Activated naive CD8-positive, alpha-beta T cell treated with anti-CD3 and anti-CD28 coated beads, Interleukin-2, amount 50 U/mL, for 24 hours (primary cell): ENCODE data around the gene TBCE.
"Not testable (repeated sequence)": the region's sequence is repeated elsewhere in the genome, so short reads cannot be mapped to it uniquely, and the experiment has no call there.

Experiments
- ATAC-seq: fragments of 150-1000 bp; cut with Tn5 transposase; one replicate; pipeline ENCODE4 v1.10.0; 2021
- DNase-seq: peaks from one replicate; pipeline ENCODE4 v3.0.0; 2021
- H3K27ac Mint-ChIP-seq: one replicate; pipeline ENCODE4 v1.8.0; 2021; ENCODE audit warnings: mild to moderate bottlenecking, mixed read lengths
- H3K27me3 Mint-ChIP-seq: one replicate; pipeline ENCODE4 v1.8.0; 2021; ENCODE audit warnings: mixed read lengths
- H3K36me3 Mint-ChIP-seq: one replicate; pipeline ENCODE4 v1.8.0; 2021; ENCODE audit warnings: low read depth, mixed read lengths
- H3K4me1 Mint-ChIP-seq: one replicate; pipeline ENCODE4 v1.8.0; 2021; ENCODE audit warnings: mixed read lengths
- H3K4me3 Mint-ChIP-seq: one replicate; pipeline ENCODE4 v1.8.0; 2021; ENCODE audit warnings: mild to moderate bottlenecking, moderate library complexity, mixed read lengths
- H3K9me3 Mint-ChIP-seq: one replicate; pipeline ENCODE4 v1.8.0; 2021; ENCODE audit warnings: mixed read lengths

The TBCE gene

DNA sequence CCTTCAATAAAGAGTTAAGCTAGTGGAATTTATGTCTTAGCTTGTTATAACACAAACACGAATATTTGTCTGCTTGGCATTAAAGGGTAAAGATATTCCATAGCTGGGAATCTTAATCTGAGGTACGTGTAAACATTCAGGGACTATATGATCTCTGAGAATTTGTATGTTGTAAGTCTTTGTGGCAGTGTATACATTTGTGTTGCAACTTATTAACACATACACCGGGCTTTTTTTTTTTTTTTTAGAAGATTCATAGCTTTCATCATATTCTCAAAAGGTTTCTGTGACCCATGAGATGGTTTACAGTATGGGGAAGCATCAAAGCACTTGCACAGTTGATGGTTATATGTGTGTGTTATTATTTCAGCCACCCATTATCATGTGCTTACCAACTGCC lies 35.8 kb upstream of the TBCE start:
- Mint-ChIP-seq H3K4me3 (no peak overlapping the region), H3K27ac (no peak overlapping the region), H3K36me3 (peaks cover 17% of the 10 kb centered on the region), H3K9me3 (no peaks in the 10 kb centered on the region), H3K27me3 (no peaks in the 10 kb centered on the region), H3K4me1 (peaks cover 20% of the 10 kb centered on the region)
- DNase-seq (no peak), ATAC-seq (no peak)

DNA sequence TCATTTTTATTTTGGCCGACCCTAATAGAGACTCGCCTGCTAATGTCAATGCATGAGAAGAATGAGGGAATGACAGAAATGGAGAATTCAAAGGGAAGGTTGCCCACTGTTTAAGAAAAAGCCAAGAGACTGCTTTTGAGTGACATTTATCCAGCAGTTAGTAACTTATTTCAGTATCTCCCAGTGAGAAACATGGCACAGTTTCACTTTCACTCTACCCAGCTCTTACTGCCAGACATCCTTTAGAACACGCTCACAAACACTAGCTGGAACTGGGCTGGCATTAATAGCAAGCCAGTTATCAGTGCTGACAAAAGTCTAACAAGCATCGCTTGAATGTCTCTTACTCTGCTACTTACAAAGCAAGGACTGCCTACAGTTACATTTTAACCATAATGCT lies 30.3 kb upstream of the TBCE start:
- Mint-ChIP-seq H3K27me3 (no peaks in the 10 kb centered on the region), H3K4me3 (peak overlapping the region; percentile 42), H3K9me3 (no peaks in the 10 kb centered on the region), H3K4me1 (peaks cover 26% of the 10 kb centered on the region), H3K27ac (peak overlapping the region; percentile 55), H3K36me3 (peaks cover 13% of the 10 kb centered on the region)
- ATAC-seq (peak; percentile 84), DNase-seq (no peak)

DNA sequence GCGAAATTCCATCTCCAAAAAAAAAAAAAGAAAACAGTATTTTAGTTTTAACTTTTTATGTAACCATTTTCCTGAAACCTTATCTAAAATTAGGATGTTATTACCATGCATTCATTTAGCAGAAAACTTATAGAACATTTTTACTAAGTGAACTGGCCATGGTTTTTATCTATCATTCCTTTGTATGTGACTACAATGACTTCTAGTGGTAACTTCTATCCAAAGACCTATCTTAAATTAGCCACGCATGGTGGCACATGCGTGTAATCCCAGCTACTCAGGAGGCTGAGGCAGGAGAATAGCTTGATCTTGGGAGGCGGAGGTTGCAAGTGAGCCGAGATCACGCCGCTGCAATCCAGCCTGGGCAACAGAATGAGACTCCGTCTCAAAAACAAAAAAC lies 27.5 kb upstream of the TBCE start:
- H3K4me3 Mint-ChIP-seq = no peak overlapping the region
- no peaks in the 10 kb centered on the region for H3K27me3 Mint-ChIP-seq

DNA sequence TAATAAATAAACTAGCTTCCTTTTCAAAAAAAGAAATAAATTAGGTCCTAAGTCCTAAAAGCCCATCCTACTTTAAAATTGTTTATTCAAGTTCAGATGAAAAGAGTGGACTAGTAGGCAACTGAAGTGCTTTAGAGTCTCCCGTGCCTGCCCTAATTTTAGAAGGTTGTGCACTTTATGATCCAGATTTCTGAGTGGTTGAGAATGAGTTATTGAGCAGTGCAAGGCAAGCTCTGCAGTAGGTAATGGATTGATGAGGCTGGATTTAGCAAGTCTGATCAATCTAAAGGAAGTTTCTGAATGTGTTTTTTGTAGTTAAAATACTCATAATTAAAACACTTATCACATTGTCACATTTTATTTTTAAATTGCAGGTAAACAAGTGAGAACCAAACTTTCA lies 25.9 kb upstream of the TBCE start:
- ATAC-seq (no peak), DNase-seq (no peak)
- Mint-ChIP-seq H3K27ac (no peak overlapping the region), H3K4me1 (peaks cover 27% of the 10 kb centered on the region), H3K36me3 (peaks cover 30% of the 10 kb centered on the region), H3K27me3 (no peaks in the 10 kb centered on the region), H3K9me3 (no peaks in the 10 kb centered on the region), H3K4me3 (no peak overlapping the region)

More for the DNA sequence above, 27.5 kb upstream of the TBCE start:
- Mint-ChIP-seq H3K27ac (no peak overlapping the region), H3K9me3 (no peaks in the 10 kb centered on the region), H3K36me3 (peaks cover 23% of the 10 kb centered on the region), H3K4me1 (peaks cover 26% of the 10 kb centered on the region)
- ATAC-seq (no peak), DNase-seq (no peak)

DNA sequence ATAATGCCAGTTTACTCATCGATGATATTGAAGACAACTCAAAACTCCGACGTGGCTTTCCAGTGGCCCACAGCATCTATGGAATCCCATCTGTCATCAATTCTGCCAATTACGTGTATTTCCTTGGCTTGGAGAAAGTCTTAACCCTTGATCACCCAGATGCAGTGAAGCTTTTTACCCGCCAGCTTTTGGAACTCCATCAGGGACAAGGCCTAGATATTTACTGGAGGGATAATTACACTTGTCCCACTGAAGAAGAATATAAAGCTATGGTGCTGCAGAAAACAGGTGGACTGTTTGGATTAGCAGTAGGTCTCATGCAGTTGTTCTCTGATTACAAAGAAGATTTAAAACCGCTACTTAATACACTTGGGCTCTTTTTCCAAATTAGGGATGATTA lies 25.2 kb upstream of the TBCE start:
- no peak overlapping the region for H3K4me3 Mint-ChIP-seq
- peaks cover 27% of the 10 kb centered on the region for H3K36me3 Mint-ChIP-seq
- no peak overlapping the region for H3K27ac Mint-ChIP-seq

DNA sequence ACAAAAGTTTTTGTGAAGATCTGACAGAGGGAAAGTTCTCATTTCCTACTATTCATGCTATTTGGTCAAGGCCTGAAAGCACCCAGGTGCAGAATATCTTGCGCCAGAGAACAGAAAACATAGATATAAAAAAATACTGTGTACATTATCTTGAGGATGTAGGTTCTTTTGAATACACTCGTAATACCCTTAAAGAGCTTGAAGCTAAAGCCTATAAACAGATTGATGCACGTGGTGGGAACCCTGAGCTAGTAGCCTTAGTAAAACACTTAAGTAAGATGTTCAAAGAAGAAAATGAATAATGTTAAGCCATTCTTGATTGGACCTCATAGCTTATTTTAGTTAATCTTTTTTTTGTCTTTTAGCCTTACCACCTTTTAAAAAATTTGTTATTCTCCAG lies 24.8 kb upstream of the TBCE start:
- ATAC-seq = no peak
- DNase-seq = no peak
- H3K27ac Mint-ChIP-seq = no peak overlapping the region
- H3K4me3 Mint-ChIP-seq = no peak overlapping the region
- no peaks in the 10 kb centered on the region for H3K27me3 Mint-ChIP-seq
- no peaks in the 10 kb centered on the region for H3K9me3 Mint-ChIP-seq
- H3K36me3 Mint-ChIP-seq = peaks cover 25% of the 10 kb centered on the region
- peaks cover 17% of the 10 kb centered on the region for H3K4me1 Mint-ChIP-seq

More for the DNA sequence above, 25.2 kb upstream of the TBCE start:
- no peaks in the 10 kb centered on the region for H3K27me3 Mint-ChIP-seq
- H3K9me3 Mint-ChIP-seq = no peaks in the 10 kb centered on the region
- DNase-seq (no peak), ATAC-seq (no peak)
- peaks cover 21% of the 10 kb centered on the region for H3K4me1 Mint-ChIP-seq

DNA sequence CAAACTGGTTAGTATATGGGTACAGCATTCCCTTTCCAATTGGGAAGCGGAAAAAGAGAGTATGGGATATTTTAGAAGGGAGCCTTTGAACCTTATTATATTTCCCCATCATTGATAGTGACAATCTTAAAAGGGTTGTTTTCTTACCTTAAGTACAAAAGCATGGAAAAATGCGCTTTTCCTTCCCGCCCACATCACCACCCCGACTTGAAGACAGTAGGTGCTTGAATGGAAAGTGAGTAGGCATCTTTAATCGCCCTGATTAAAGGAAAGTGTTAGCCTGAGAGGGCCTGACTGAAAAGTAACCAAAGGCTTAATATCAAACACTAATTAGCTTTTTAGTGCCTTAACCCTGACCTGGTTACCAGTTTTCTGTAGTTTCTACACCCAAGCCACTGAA lies 23.5 kb upstream of the TBCE start:
- no peak overlapping the region for H3K4me3 Mint-ChIP-seq
- no peak for DNase-seq
- H3K27ac Mint-ChIP-seq = no peak overlapping the region
- no peaks in the 10 kb centered on the region for H3K9me3 Mint-ChIP-seq
- peaks cover 22% of the 10 kb centered on the region for H3K36me3 Mint-ChIP-seq
- H3K4me1 Mint-ChIP-seq = peaks cover 14% of the 10 kb centered on the region
- no peaks in the 10 kb centered on the region for H3K27me3 Mint-ChIP-seq
- peak; percentile 43 for ATAC-seq

DNA sequence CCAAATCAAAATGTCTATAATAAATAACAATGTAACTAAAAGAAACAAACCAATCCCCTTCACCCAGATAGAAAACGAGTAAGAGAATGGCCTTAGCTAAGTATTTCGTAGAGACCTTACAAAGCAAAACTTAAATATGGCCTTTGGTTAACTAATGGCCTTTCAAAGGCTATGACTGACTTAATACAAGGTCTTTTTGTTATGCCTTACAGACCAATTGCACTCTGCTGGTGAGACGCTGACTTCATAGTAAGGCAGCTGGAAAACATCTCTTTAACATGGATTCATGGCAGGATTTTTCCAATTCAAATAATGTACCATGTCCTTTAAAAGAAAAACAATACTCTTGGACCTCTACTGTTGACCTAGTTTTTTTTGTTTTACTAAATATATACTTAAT lies 15.8 kb upstream of the TBCE start:
- no peaks in the 10 kb centered on the region for H3K9me3 Mint-ChIP-seq

DNA sequence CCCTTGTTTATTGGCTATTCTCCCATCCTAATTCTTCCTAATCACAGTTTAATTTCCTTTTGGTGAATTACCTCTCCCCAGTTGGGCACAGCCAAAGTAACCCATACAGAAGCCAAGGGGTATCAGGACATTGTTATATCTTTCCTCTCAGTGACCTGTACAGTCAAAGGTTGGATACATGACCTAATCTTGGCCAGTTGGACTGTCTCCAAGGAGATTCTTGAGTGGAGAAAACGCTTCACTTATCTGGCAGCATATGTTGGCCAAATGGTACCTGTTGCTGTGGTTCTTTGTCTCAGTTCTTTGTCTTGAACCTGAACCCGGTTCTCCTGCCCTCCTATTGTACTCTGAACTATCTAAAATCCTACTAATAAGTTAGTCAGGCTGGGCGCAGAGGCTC lies 15.3 kb upstream of the TBCE start:
- no peak overlapping the region for H3K4me3 Mint-ChIP-seq
- no peak for DNase-seq
- H3K4me1 Mint-ChIP-seq = no peaks in the 10 kb centered on the region
- no peak overlapping the region for H3K27ac Mint-ChIP-seq
- no peaks in the 10 kb centered on the region for H3K27me3 Mint-ChIP-seq
- ATAC-seq = no peak
- H3K36me3 Mint-ChIP-seq = peaks cover 3% of the 10 kb centered on the region
- no peaks in the 10 kb centered on the region for H3K9me3 Mint-ChIP-seq

More for the DNA sequence above, 15.8 kb upstream of the TBCE start:
- ATAC-seq = no peak
- peaks cover 4% of the 10 kb centered on the region for H3K36me3 Mint-ChIP-seq
- no peaks in the 10 kb centered on the region for H3K27me3 Mint-ChIP-seq
- H3K4me1 Mint-ChIP-seq = no peaks in the 10 kb centered on the region
- no peak overlapping the region for H3K27ac Mint-ChIP-seq
- H3K4me3 Mint-ChIP-seq = no peak overlapping the region
- DNase-seq = no peak

DNA sequence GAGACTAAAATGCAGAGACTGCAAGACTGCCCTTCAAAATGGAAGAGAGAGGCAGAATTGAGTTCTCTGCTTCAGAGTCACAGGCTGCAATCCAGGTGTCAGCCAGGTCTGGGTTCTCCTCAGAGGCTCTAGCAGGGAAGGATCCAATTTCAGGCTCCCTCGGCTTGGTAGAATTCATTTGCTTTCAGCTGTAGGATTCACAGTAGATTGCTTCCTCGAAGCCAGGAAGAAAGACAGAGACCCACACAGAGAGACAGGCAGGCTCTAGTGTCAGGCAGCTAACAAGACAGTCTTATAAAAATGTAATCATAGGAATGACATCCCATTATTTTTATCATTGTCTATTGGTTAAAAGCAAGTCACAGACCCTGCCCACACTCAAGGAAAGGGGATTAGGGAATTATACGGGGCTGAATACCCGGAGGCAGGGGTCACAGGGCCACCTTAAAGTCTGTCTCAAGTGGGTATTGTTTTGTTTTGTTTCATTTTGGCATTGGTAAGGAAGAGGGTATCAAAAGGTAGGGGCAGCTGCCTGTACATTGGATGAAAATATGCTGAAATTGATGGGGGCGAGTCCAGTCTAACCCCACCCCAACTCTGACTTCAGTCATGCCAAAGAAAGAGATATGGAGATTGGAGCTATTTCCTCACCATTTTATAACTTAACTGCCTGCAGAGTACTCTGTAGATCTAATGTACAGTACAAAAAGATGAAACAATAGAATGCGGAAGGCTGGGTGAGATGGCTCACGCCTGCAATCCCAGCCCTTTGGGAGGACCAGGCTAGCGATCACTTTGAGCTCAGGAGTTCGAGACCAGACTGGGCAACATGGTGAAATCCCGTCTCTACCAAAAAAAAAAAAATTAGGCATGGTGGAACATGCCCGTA lies 9.5 kb upstream of the TBCE start:
- no peak for ATAC-seq
- no peak for DNase-seq
- Mint-ChIP-seq H3K9me3 (no peaks in the 10 kb centered on the region), H3K36me3 (no peaks in the 10 kb centered on the region), H3K4me1 (no peaks in the 10 kb centered on the region), H3K4me3 (no peak overlapping the region), H3K27me3 (no peaks in the 10 kb centered on the region), H3K27ac (no peak overlapping the region)

DNA sequence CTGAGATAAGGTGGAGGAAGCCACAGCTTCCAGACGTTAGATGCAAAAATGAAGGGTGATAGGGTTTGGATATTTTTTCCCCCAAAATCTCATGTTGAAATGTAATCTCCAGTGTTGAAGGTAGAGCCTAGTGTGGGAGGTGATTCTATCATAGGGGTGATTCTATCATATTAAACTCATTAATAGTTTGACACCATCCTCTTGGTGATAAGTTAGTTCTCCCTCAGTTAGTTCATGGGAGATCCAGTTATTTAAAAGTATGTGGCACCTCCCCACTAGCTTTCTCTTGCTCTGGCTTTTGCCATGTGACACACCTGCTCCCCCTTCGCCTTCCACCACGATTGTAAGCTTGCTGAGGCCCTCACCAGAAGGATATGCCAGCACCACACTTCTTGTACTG lies 8.3 kb upstream of the TBCE start:
- H3K27ac Mint-ChIP-seq = no peak overlapping the region
- H3K4me1 Mint-ChIP-seq = no peaks in the 10 kb centered on the region
- DNase-seq (no peak), ATAC-seq (no peak)
- H3K4me3 Mint-ChIP-seq = no peak overlapping the region
- no peaks in the 10 kb centered on the region for H3K27me3 Mint-ChIP-seq
- H3K36me3 Mint-ChIP-seq = no peaks in the 10 kb centered on the region
- H3K9me3 Mint-ChIP-seq = no peaks in the 10 kb centered on the region

DNA sequence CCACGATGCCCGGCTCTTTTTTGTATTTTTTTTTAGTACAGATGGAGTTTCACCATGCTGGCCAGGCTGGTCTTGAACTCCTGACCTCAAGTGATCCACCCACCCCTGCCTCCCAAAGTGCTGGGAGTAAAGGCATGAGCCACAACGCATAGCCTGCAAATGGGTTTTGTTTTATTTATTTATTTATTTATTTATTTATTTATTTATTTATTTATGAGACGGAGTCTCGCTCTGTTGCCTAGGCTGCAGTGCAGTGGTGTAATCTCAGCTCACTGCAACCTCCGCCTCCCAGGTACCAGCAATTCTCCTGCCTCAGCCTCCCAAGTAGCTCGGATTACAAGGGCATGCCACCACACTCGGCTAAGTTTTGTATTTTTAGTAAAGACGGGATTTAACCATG lies 3.0 kb upstream of the TBCE start:
- peaks cover 33% of the 10 kb centered on the region for H3K4me1 Mint-ChIP-seq
- DNase-seq, H3K9me3 Mint-ChIP-seq, H3K27ac Mint-ChIP-seq, H3K36me3 Mint-ChIP-seq, H3K27me3 Mint-ChIP-seq, ATAC-seq, H3K4me3 Mint-ChIP-seq: not testable (repeated sequence)

DNA sequence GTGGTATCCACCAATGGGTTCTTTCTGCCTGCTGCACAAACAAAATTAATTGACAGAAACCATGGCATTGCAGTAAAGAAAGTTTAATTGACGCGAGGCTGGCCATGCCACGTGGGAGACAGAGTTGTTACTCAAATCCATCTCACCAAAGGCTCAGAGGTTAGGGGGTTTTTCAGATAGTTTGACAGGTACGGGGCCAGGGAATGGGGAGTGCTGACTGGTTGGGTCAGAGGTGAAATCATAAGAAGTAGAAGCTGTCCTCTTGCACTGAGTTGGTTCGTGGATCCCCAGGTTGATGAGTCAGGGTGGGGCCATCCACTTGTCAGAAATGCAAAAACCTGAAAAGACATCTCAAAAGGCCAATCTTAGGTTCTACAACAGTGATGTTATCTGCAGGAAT lies 941 bp upstream of the TBCE start:
- DNase-seq (peak; percentile 44), ATAC-seq (peak; percentile 62)
- no peaks in the 10 kb centered on the region for H3K9me3 Mint-ChIP-seq
- H3K4me3 Mint-ChIP-seq = peak overlapping the region; percentile 96
- peaks cover 36% of the 10 kb centered on the region for H3K4me1 Mint-ChIP-seq
- peak overlapping the region; percentile 96 for H3K27ac Mint-ChIP-seq
- no peaks in the 10 kb centered on the region for H3K27me3 Mint-ChIP-seq
- H3K36me3 Mint-ChIP-seq = no peaks in the 10 kb centered on the region

DNA sequence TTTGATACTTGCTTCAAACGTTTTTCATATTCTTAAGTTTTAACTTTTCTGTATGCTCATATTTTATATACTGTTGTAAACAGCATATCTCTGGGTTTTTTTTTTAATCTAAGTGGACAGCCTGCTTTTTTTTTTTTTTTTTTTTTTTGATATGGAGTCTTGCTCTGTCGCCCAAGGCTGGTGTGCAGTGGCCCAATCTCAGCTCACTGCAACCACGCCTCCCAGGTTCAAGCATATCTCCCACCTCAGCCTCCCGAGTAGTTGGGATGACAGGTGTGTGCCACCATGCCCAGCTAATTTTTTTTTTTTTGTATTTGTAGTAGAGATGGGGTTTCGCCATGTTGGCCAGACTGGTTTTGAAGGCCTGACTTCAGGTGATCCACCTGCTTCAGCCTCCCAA lies 1.2 kb downstream of the TBCE start:
- no peaks in the 10 kb centered on the region for H3K36me3 Mint-ChIP-seq
- ATAC-seq (no peak), DNase-seq (no peak)
- peak overlapping the region; percentile 96 for H3K4me3 Mint-ChIP-seq
- H3K27ac Mint-ChIP-seq = no peak overlapping the region
- H3K27me3 Mint-ChIP-seq = no peaks in the 10 kb centered on the region
- peaks cover 36% of the 10 kb centered on the region for H3K4me1 Mint-ChIP-seq
- no peaks in the 10 kb centered on the region for H3K9me3 Mint-ChIP-seq

DNA sequence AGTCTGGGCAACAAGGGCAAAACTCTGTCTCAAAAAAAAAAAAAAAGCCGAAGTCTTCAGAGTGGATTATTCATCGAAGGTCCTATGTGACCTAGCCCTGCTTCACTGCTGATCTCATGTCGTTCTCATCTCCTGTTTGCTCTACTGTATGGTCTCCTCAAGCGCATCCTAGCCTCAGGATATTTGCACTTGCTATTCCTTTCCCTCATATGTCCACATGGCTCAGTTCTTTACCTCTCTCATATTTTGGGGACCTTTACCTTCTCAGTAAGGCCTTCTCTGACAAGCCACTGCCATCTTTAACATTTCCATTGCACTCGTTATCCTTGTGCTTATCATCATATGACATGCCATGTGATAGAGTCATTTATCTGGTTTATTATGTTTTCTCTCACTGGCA lies 2.6 kb downstream of the TBCE start:
- no peaks in the 10 kb centered on the region for H3K9me3 Mint-ChIP-seq
- DNase-seq = no peak
- H3K36me3 Mint-ChIP-seq = peaks cover 2% of the 10 kb centered on the region
- peak overlapping the region; percentile 27 for H3K4me3 Mint-ChIP-seq
- H3K27ac Mint-ChIP-seq = no peak overlapping the region
- H3K27me3 Mint-ChIP-seq = no peaks in the 10 kb centered on the region
- H3K4me1 Mint-ChIP-seq = peaks cover 36% of the 10 kb centered on the region
- no peak for ATAC-seq
